Stimulated activated CD4-positive, alpha-beta T cell treated with anti-CD3 and anti-CD28 coated beads, Interleukin-1b, Interleukin-23, amount 100 ng/mL, for 24 hours (primary cell): ENCODE results near the gene LGMN.

Experiments
- DNase-seq, 4 experiments: peaks; one replicate each; pipeline ENCODE4 v3.0.0-alpha.2; 2020; ENCODE audit warnings: low read depth in 4 of 4, low spot score in 1 of 4

The LGMN gene

DNA sequence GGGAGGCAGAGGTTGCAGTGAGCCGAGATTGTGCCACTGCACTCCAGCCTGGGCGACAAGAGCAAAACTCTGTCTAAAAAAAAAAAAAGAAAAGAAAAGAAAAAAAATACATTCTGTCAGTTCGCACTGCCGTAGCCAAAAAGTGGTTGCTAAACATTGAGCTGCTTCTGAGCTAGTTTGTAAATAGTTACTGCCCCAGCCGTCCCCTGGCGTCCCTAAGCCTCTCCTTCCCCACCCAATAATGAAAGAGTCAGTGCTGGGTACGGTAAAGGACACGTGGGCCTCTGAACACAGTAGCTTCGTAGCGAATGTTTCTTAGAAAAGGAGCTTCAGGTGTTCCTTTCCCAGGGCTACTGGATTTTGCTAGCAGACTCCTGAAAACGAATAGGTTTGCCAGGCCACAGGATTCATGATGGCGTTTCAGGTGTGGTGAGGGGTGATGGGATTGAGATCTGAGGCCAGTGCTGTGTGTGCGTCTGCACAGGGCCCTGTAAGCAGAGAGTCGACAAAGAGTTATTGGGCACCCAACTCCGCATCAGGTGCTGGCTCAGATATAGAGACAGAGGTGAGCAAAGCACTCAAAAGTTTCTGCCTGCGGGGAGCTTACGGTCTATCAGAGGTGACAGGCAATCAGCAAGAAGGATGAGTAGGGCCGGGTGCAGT, 94.1 kb downstream of the LGMN start:
- DNase-seq, result no peak
